Measurements from ENCODE around the gene VDR. TPM values are rescaled to one million over a fixed set of nuclear protein-coding genes. Genes with fewer than 3 reads are reported as not detected.

Gene VDR
- polyA plus RNA-seq, 1 donor (not counting 4 experiments of a cell fraction or from before 2014, with no cell fraction given): 43.3 TPM

- dilution Hi-C loops (cut with MboI; ENCODE audit: extremely low pct_ligation_motif_present, low sequenced_read_pairs): no loop called here
- no peak overlapping the region for H2AFZ ChIP-seq (ENCODE audit: control insufficient read depth, low read length)
- no peak overlapping the region for H3K9ac ChIP-seq (ENCODE audit: control insufficient read depth, extremely low read depth, insufficient read depth, low read length)
- TF ChIP-seq EZH2 (IDR thresholded peaks at IDR 0.05; ENCODE audit: low read length): no peak
- no peak for TF ChIP-seq CTCF (optimal IDR thresholded peaks at IDR 0.05 in 1 of 3, IDR thresholded peaks at IDR 0.05 in 1 of 3, conservative IDR thresholded peaks at IDR 0.05 in 1 of 3; ENCODE audit: extremely low read depth in 1 of 3, insufficient read depth in 2 of 3, low read length in 3 of 3)
- H3K27me3 ChIP-seq (ENCODE audit: control insufficient read depth, extremely low read depth, insufficient read depth, low read length): no peaks in the 10 kb centered on the region
- H3K4me2 ChIP-seq (ENCODE audit: control insufficient read depth, extremely low read depth, insufficient read depth, low read depth, low read length): no peak overlapping the region
- H3K36me3 ChIP-seq (ENCODE audit: control insufficient read depth in 2 of 2, extremely low read depth in 1 of 2, insufficient read depth in 2 of 2, low read length in 2 of 2): peaks cover 19 to 54% of the 10 kb centered on the region in 2 experiments
- H3K4me1 ChIP-seq (ENCODE audit: control insufficient read depth, extremely low read depth, insufficient read depth, low read length): no peaks in the 10 kb centered on the region
- H3K27ac ChIP-seq (ENCODE audit: control insufficient read depth, insufficient read depth, low read length): no peak overlapping the region
- DNase-seq (ENCODE audit: low read depth, low spot score) (no peak), FAIRE-seq (no peak)
- peaks cover 10% of the 10 kb centered on the region for H4K20me1 ChIP-seq (ENCODE audit: control insufficient read depth, extremely low read depth, insufficient read depth, low read length)
- no peaks in the 10 kb centered on the region for H3K9me3 ChIP-seq (ENCODE audit: control insufficient read depth, low read depth, low read length)
- H3K79me2 ChIP-seq (ENCODE audit: control insufficient read depth, insufficient read depth, low read length): peaks cover 18% of the 10 kb centered on the region
- H3K4me3 ChIP-seq (ENCODE audit: control insufficient read depth in 2 of 3, extremely low read depth in 1 of 3, insufficient read depth in 2 of 3, low read depth in 1 of 3, low read length in 3 of 3): no peak overlapping the region
- no peaks in the 10 kb centered on the region for H3K9me1 ChIP-seq (ENCODE audit: control insufficient read depth, extremely low read depth, insufficient read depth, low read length)
Measured at GRCh38 chr12:47795121-47795813, 109.5 kb downstream of the VDR start.

- no peak for DNase-seq (ENCODE audit: low read depth, low spot score)
- Histone ChIP-seq H3K9me1 (ENCODE audit: control insufficient read depth, extremely low read depth, insufficient read depth, low read length) (no peaks in the 10 kb centered on the region), H2AFZ (ENCODE audit: control insufficient read depth, low read length) (no peak overlapping the region), H3K27ac (ENCODE audit: control insufficient read depth, insufficient read depth, low read length) (no peak overlapping the region), H4K20me1 (ENCODE audit: control insufficient read depth, extremely low read depth, insufficient read depth, low read length) (peaks cover 6% of the 10 kb centered on the region), H3K9me3 (ENCODE audit: control insufficient read depth, low read depth, low read length) (no peaks in the 10 kb centered on the region), H3K4me1 (ENCODE audit: control insufficient read depth, extremely low read depth, insufficient read depth, low read length) (no peaks in the 10 kb centered on the region), H3K9ac (ENCODE audit: control insufficient read depth, extremely low read depth, insufficient read depth, low read length) (no peak overlapping the region), H3K27me3 (ENCODE audit: control insufficient read depth, extremely low read depth, insufficient read depth, low read length) (no peaks in the 10 kb centered on the region), H3K4me2 (ENCODE audit: control insufficient read depth, extremely low read depth, insufficient read depth, low read depth, low read length) (no peak overlapping the region), H3K36me3 (ENCODE audit: control insufficient read depth in 2 of 2, extremely low read depth in 1 of 2, insufficient read depth in 2 of 2, low read length in 2 of 2) (peaks cover 24 to 58% of the 10 kb centered on the region in 2 experiments), H3K79me2 (ENCODE audit: control insufficient read depth, insufficient read depth, low read length) (peaks cover 12% of the 10 kb centered on the region), H3K4me3 (ENCODE audit: control insufficient read depth in 2 of 3, extremely low read depth in 1 of 3, insufficient read depth in 2 of 3, low read depth in 1 of 3, low read length in 3 of 3) (no peak overlapping the region)
- dilution Hi-C loops (cut with MboI; ENCODE audit: extremely low pct_ligation_motif_present, low sequenced_read_pairs): no loop called here
- FAIRE-seq: no peak
- no peak for TF ChIP-seq CTCF (optimal IDR thresholded peaks at IDR 0.05 in 1 of 3, IDR thresholded peaks at IDR 0.05 in 1 of 3, conservative IDR thresholded peaks at IDR 0.05 in 1 of 3; ENCODE audit: extremely low read depth in 1 of 3, insufficient read depth in 2 of 3, low read length in 3 of 3)
- no peak for TF ChIP-seq EZH2 (IDR thresholded peaks at IDR 0.05; ENCODE audit: low read length)
Measured at GRCh38 chr12:47794679-47795078, 110.1 kb downstream of the VDR start.
